H1 (cell line): ENCODE measurements around the gene ASCL5. TPM values are rescaled to one million over a fixed set of nuclear protein-coding genes. Genes with fewer than 3 reads are reported as not detected.

Experiments used
- CTCF ChIA-PET: fragments of 300-600 bp; sonication (Branson Sonifier 250); formaldehyde crosslinking; loops from one replicate; lab custom pipeline; 2021; ENCODE audit not compliant: partially characterized antibody; lab: Charles Lee
- POLR2A ChIA-PET: fragments of 300-600 bp; sonication (Branson Sonifier 250); formaldehyde crosslinking; loops from one replicate; lab custom pipeline; 2021; ENCODE audit warnings: inconsistent platforms; ENCODE audit not compliant: partially characterized antibody; lab: Charles Lee
- DNase-seq, 2 experiments: peaks; one replicate each; pipeline versions ENCODE4 v3.0.0 to v3.0.0-alpha.2; 2010 to 2022; ENCODE audit warnings: low spot score in 2 of 2, low read depth in 1 of 2, mixed read lengths in 1 of 2
- FAIRE-seq: peaks from 2 replicates; lab custom pipeline; 2011; peaks lifted over from hg19 to GRCh38; lab: Jason Lieb, UNC
- H2AFZ ChIP-seq: 2 replicates; pipeline ENCODE4 v1.8.1; 2012; ENCODE audit warnings: low read length, inconsistent platforms
- H2AK5ac ChIP-seq: 2 replicates; pipeline ENCODE4 v1.6.1; 2013; ENCODE audit warnings: low read depth, low read length
- H2BK120ac ChIP-seq: replicated peaks from 2 replicates; pipeline ENCODE3; 2013; ENCODE audit warnings: low read depth, low read length, inconsistent platforms
- H2BK12ac ChIP-seq: 2 replicates; pipeline ENCODE4 v1.6.1; 2013; ENCODE audit warnings: low read depth, low read length
- H2BK15ac ChIP-seq: 2 replicates; pipeline ENCODE4 v1.6.1; 2013; ENCODE audit warnings: low read length
- H2BK20ac ChIP-seq: 2 replicates; pipeline ENCODE4 v1.6.1; 2013; ENCODE audit warnings: low read length
- H2BK5ac ChIP-seq: 2 replicates; pipeline ENCODE4 v1.6.1; 2013; ENCODE audit warnings: low read depth, low read length
- H3K14ac ChIP-seq: 2 replicates; pipeline ENCODE4 v1.6.1; 2013; ENCODE audit warnings: inconsistent platforms; ENCODE audit not compliant: insufficient read length
- H3K18ac ChIP-seq: 2 replicates; pipeline ENCODE4 v1.6.1; 2013; ENCODE audit warnings: low read length; ENCODE audit errors: extremely low read depth
- H3K23ac ChIP-seq: 2 replicates; pipeline ENCODE4 v1.6.1; 2013; ENCODE audit warnings: inconsistent platforms; ENCODE audit not compliant: insufficient read length
- H3K23me2 ChIP-seq: 2 replicates; pipeline ENCODE4 v1.6.1; 2013; ENCODE audit warnings: low read depth, low read length
- H3K27ac ChIP-seq: 2 replicates; pipeline ENCODE4 v1.6.1; 2011; ENCODE audit warnings: low read depth, low read length, inconsistent platforms
- H3K27me3 ChIP-seq, 4 experiments: replicated peaks in 1 of 4; 1 replicate in 1 of 4; 2 replicates in 3 of 4; pipeline versions ENCODE4 v1.6.1 to v1.8.1; 2011 to 2013; ENCODE audit warnings: low read length in 3 of 4, mild to moderate bottlenecking in 3 of 4, inconsistent platforms in 2 of 4, mixed read lengths in 2 of 4, moderate library complexity in 1 of 4; ENCODE audit not compliant: control insufficient read depth in 3 of 4, insufficient read depth in 3 of 4; ENCODE audit errors: extremely low read depth in 1 of 4
- H3K36me3 ChIP-seq, 4 experiments: 2 replicates each; pipeline versions ENCODE4 v1.6.1 to v1.8.1; 2011 to 2013; ENCODE audit warnings: mild to moderate bottlenecking in 4 of 4, low read length in 3 of 4, moderate library complexity in 2 of 4, control low read depth in 1 of 4, inconsistent platforms in 1 of 4; ENCODE audit not compliant: insufficient read depth in 4 of 4, control insufficient read depth in 2 of 4
- H3K4ac ChIP-seq: replicated peaks from 2 replicates; pipeline ENCODE3; 2013; ENCODE audit warnings: low read length, low read depth, mixed read lengths, inconsistent platforms; ENCODE audit not compliant: insufficient read length
- H3K4me1 ChIP-seq, 4 experiments: replicated peaks in 1 of 4; 1 replicate in 1 of 4; 2 replicates in 3 of 4; pipeline versions ENCODE4 v1.6.1 to v1.8.1; 2011 to 2013; ENCODE audit warnings: low read length in 3 of 4, inconsistent platforms in 2 of 4, mixed read lengths in 1 of 4; ENCODE audit not compliant: insufficient read depth in 4 of 4, control insufficient read depth in 3 of 4
- H3K4me2 ChIP-seq, 2 experiments: 2 replicates each; pipeline versions ENCODE4 v1.6.1 to v1.8.1; 2011 to 2013; ENCODE audit warnings: low read depth in 2 of 2, low read length in 2 of 2, control low read depth in 1 of 2, inconsistent platforms in 1 of 2, mild to moderate bottlenecking in 1 of 2; ENCODE audit not compliant: insufficient read depth in 1 of 2
- H3K4me3 ChIP-seq, 4 experiments: fragments of 200-600, 300-600 bp in 1 of 4; sonication (generic), shearing (Covaris generic), sonication (Bioruptor Twin) in 1 of 4; 2 replicates each; pipeline versions ENCODE4 v1.5.1 to v1.8.1; 2011 to 2016; ENCODE audit warnings: low read length in 4 of 4, low read depth in 3 of 4, control low read depth in 2 of 4, inconsistent platforms in 2 of 4, mild to moderate bottlenecking in 2 of 4, mixed read lengths in 1 of 4, moderate library complexity in 1 of 4; ENCODE audit not compliant: insufficient read depth in 2 of 4; ENCODE audit errors: extremely low read depth in 1 of 4
- H3K56ac ChIP-seq: replicated peaks from 2 replicates; pipeline ENCODE3; 2013; ENCODE audit warnings: low read depth, mild to moderate bottlenecking, mixed read lengths, low read length, inconsistent platforms; ENCODE audit not compliant: insufficient read length
- H3K79me1 ChIP-seq: 2 replicates; pipeline ENCODE4 v1.6.1; 2013; ENCODE audit warnings: low read depth, low read length, control low read depth
- H3K79me2 ChIP-seq, 2 experiments: 2 replicates each; pipeline versions ENCODE4 v1.6.1 to v1.8.1; 2012 to 2013; ENCODE audit warnings: low read length in 2 of 2, mild to moderate bottlenecking in 2 of 2, inconsistent platforms in 1 of 2; ENCODE audit not compliant: insufficient read depth in 2 of 2, control insufficient read depth in 1 of 2
- H3K9ac ChIP-seq, 4 experiments: replicated peaks in 1 of 4; 1 replicate in 1 of 4; 2 replicates in 3 of 4; pipeline versions ENCODE4 v1.6.1 to v1.8.1; 2011 to 2013; ENCODE audit warnings: low read depth in 3 of 4, low read length in 3 of 4, control low read depth in 2 of 4, mild to moderate bottlenecking in 2 of 4, moderate library complexity in 2 of 4, inconsistent platforms in 1 of 4; ENCODE audit errors: extremely low read depth in 1 of 4
- H3K9me3 ChIP-seq, 2 experiments: 2 replicates each; pipeline versions ENCODE4 v1.6.1 to v1.8.1; 2012 to 2013; ENCODE audit warnings: mild to moderate bottlenecking in 2 of 2, moderate library complexity in 2 of 2, control low read depth in 1 of 2, inconsistent platforms in 1 of 2, low read depth in 1 of 2, low read length in 1 of 2, mixed read lengths in 1 of 2; ENCODE audit not compliant: insufficient read depth in 2 of 2
- H4K20me1 ChIP-seq, 2 experiments: replicated peaks in 1 of 2; 2 replicates each; pipeline versions ENCODE3 to v1.8.1; 2011 to 2013; ENCODE audit warnings: inconsistent platforms in 2 of 2, low read length in 2 of 2, mild to moderate bottlenecking in 1 of 2; ENCODE audit not compliant: insufficient read depth in 2 of 2, control insufficient read depth in 1 of 2
- H4K5ac ChIP-seq: 2 replicates; pipeline ENCODE4 v1.6.1; 2013; ENCODE audit warnings: low read length, low read depth, mixed read lengths, inconsistent platforms; ENCODE audit not compliant: insufficient read length
- H4K8ac ChIP-seq: 2 replicates; pipeline ENCODE4 v1.8.0; 2013; ENCODE audit warnings: mild to moderate bottlenecking, moderate library complexity, low read length, inconsistent platforms; ENCODE audit not compliant: insufficient read depth; ENCODE audit errors: extremely low read depth
- H4K91ac ChIP-seq: replicated peaks from 2 replicates; pipeline ENCODE3; 2013; ENCODE audit warnings: low read length, mixed read lengths, inconsistent platforms; ENCODE audit not compliant: insufficient read length
- JUND ChIP-seq: IDR thresholded peaks from 2 replicates; pipeline ENCODE4 v1.6.1; 2011; ENCODE audit warnings: mild to moderate bottlenecking, improper control_type of control experiment, low read length
- SIN3A ChIP-seq, 2 experiments: IDR thresholded peaks in 1 of 2; conservative IDR thresholded peaks in 1 of 2; 2 replicates each; pipeline ENCODE4 v1.6.1; 2011 to 2012; ENCODE audit warnings: low read length in 2 of 2, improper control_type of control experiment in 1 of 2, low read depth in 1 of 2, mild to moderate bottlenecking in 1 of 2
- WGBS, 2 experiments: shearing (Covaris generic) in 1 of 2; methylation state at CpG; one replicate each; pipeline versions ENCODE4 v1.1.6 to v1.1.7; 2013 to 2015; ENCODE audit warnings: low lambda C conversion rate in 2 of 2, mixed read lengths in 2 of 2, inconsistent platforms in 1 of 2, low coverage in 1 of 2, missing lambda C conversion rate in 1 of 2; ENCODE audit not compliant: insufficient replicate concordance in 2 of 2, insufficient coverage in 1 of 2, insufficient read length in 1 of 2; ENCODE audit errors: extremely low coverage in 1 of 2, missing lambda C conversion rate in 1 of 2; 5-methylcytosine and 5-hydroxymethylcytosine counted together
- polyA plus RNA-seq, 7 experiments: library from polyadenylated mRNA; depleted of rRNA in 3 of 7; stranded (reverse) in 5 of 7; unstranded in 2 of 7; fragments of >200 nt in 5 of 7; fragments of 200-250 nt in 2 of 7; gene quantifications; 1 replicate in 5 of 7; 2 replicates in 1 of 7; 4 replicates in 1 of 7; pipeline versions ENCODE4 v1.2.1 to v1.2.3, GENCODE V29; 2011 to 2013; ENCODE audit warnings: missing spikeins in 2 of 7, mixed read lengths in 2 of 7
- total RNA-seq: library from RNA; stranded (reverse); fragmentation: NEBNext Ultra II Directional; extraction: Animal tissue kit (Norgen Biotek cat#: 25700); gene quantifications from 2 replicates; pipeline ENCODE4 v1.2.1, GENCODE V29; 2021

ASCL5 gene
- total and polyA plus RNA-seq, 2 of the 8 experiments (the other 6 are each of a cell fraction or from before 2014, with no cell fraction given) = 0.29 to 0.41 TPM

DNA sequence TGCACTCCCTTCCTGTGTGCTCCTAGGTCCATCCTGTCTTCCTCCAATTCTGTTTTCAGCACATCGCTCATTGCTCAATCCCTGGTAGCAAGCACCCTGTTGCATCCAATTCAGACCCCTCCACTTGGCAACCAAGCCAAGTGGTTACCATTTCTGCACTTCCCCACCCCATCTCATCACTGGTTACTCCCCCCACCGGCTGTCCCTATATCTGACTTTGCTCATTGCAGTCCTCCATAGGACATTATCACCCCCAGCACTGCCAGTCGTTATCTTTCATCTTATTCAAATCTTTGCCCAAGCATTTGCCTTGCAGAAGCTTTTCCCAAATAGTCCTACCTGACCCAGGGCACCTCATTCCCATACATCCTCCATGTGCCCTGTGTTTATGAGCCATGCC is 29.4 kb upstream of the ASCL5 start:
- WGBS, 2 experiments = 78% methylated on average over 3 of the region's 3 CpGs; no CpG with 5 or more reads in 1 of the 2 experiments
- H3K27me3 ChIP-seq = no peaks in the 10 kb centered on the region; a peak in 1 of 7 replicates
- no peak overlapping the region for H3K4ac ChIP-seq
- no peak overlapping the region for H3K14ac ChIP-seq
- H3K23ac ChIP-seq = no peak overlapping the region
- no peak overlapping the region for H2BK5ac ChIP-seq
- no peak overlapping the region for H2AFZ ChIP-seq
- H4K5ac ChIP-seq = no peak overlapping the region
- H4K8ac ChIP-seq = no peak overlapping the region
- no peak overlapping the region for H2BK20ac ChIP-seq
- H2AK5ac ChIP-seq = no peak overlapping the region
- H3K4me1 ChIP-seq = peaks cover 0 to 13% (median 7%) of the 10 kb centered on the region in 4 experiments; a peak in 6 of 7 replicates
- DNase-seq = no peak
- H3K4me2 ChIP-seq = no peak overlapping the region
- H2BK15ac ChIP-seq = no peak overlapping the region
- H3K9me3 ChIP-seq = no peaks in the 10 kb centered on the region
- TF ChIP-seq SIN3A (conservative IDR thresholded peaks at IDR 0.05 in 1 of 2, IDR thresholded peaks at IDR 0.05 in 1 of 2; ENCODE audit: low read depth in 1 of 2, low read length in 2 of 2) = no peak
- TF ChIP-seq JUND = no peak
- no peak overlapping the region for H3K9ac ChIP-seq
- no peak overlapping the region for H3K18ac ChIP-seq
- no peak overlapping the region for H3K56ac ChIP-seq
- H3K23me2 ChIP-seq = peaks cover 6% of the 10 kb centered on the region; the same call in 1 of the 2 replicates
- ChIA-PET CTCF (interaction anchor here (1.0 to 2.0 kb wide), 6 partner anchors 13 to 205 kb away, joined by 3 to 13 read pairs (median 4); no protein-coding TSS in a partner anchor), POLR2A (interaction anchor here (0.9 to 11.8 kb wide), 5 partner anchors 9 to 42 kb away, joined by 3 to 105 read pairs (median 4); no protein-coding TSS in a partner anchor)
- peaks cover 0 to 3% of the 10 kb centered on the region in 2 experiments for H4K20me1 ChIP-seq
- no peak overlapping the region for H4K91ac ChIP-seq
- H2BK12ac ChIP-seq = no peak overlapping the region
- H3K79me2 ChIP-seq = peaks cover 0 to 18% of the 10 kb centered on the region in 2 experiments; a peak in 3 of 4 replicates
- H2BK120ac ChIP-seq = no peak overlapping the region
- no peak overlapping the region for H3K4me3 ChIP-seq
- peaks cover 3 to 14% (median 7%) of the 10 kb centered on the region in 4 experiments; a peak in 7 of 8 replicates for H3K36me3 ChIP-seq
- peaks cover 4% of the 10 kb centered on the region; the same call in 1 of the 2 replicates for H3K79me1 ChIP-seq
- no peak for FAIRE-seq
- no peak overlapping the region for H3K27ac ChIP-seq
